GM15510 (cell line): ENCODE data around the gene TRAK2.

Source experiments
- POLR2A ChIP-seq: IDR thresholded peaks from 3 replicates; pipeline ENCODE4 v1.6.1; 2011; ENCODE audit warnings: borderline replicate concordance; ENCODE audit not compliant: insufficient read length; ENCODE audit errors: extremely low read depth

Gene TRAK2

DNA sequence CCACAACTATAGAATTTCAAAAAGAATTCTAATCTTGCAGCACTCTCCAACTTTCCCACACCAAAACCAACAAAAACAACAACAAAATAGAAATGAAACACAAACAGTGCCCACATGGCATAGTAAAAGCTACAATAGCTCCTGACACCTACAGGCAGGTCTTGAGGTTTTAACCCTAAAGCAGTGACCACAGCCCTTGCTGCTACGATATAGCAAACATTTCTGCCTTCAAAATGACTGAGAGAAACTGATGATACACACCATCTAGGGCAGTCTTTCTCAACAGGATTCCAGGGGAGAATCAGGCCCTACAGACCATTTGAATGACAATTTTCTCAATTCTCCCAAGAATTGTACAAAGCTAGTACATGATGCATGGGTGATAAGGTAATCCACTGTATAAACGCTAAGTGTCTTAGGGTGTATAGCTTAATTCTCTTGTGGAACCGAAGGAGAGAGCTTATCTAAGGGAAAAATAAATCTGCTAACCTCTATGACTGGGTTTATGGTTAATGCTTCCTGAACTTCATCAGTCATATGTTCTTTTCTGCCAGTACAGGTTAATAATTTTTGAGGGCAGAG, 46.5 kb downstream of the TRAK2 start:
- TF ChIP-seq POLR2A, result no peak

DNA sequence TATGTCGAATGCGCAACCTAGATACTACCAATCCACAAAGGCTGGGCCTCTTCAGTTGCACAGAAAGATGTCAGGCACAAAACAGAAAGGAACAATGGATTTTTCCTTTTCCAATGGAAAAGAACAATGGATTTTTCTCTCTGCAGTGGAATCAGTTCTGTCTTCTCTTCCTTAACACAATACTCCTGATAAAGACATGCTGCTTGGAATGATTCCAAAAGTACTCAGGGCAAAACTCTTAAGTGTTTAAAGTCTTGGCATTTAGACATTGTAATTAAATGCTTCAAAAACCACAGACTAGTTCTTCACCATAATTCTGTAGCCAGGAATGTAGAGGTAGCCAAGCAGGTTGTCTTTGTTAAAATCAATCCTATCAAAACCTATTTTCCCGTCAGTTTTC, 47.4 kb downstream of the TRAK2 start:
- TF ChIP-seq POLR2A, result no peak

DNA sequence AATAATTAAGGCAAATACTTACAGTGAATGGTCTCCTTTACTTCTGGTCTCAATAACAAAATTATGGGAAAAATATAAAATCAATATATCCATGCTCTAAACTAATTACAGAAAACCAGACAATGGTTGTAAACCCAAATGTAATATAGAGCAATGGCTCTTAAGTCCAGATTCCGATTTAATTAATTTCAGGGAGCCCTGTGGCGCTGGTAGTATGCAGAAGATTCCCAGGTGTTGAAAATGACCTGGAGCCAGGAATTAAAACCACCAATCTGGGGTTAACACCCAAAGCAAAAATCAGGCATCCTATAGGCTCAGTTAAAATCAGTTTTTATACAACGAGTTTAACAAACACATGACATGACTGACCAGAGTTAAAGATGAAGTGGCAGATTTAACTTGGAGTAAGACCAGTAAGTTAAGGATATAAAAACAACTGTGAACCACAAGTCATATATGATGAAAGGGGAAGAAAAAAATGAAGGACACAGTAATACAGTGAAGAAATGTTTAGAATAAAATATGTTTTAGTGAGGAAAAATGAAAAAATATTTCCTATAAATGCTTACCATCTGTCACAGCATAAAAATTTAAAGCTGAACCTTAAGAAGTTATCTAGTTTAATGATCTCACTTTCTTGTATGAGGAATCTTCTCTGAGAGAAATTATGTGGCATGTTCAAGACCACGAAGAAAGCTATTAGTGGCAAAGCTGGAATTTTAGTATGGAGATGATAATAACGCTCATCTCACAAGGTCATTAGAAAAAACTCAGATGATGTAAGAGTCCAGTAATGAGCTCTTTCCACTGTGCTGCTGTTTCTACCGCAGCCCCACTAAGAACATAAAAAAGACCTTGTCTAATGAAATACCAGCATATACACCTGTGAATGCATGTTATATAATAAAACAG, 48.4 kb downstream of the TRAK2 start:
- no peak for TF ChIP-seq POLR2A

- no peak for TF ChIP-seq POLR2A
Observed at GRCh38 chr2:201401815-201402214, 49.4 kb downstream of the TRAK2 start.

- no peak for TF ChIP-seq POLR2A
Observed at GRCh38 chr2:201396595-201396994, 54.7 kb downstream of the TRAK2 start.

GRCh38 chr2:201383136-201383535, 68.1 kb downstream of the TRAK2 start:
- no peak for TF ChIP-seq POLR2A

DNA sequence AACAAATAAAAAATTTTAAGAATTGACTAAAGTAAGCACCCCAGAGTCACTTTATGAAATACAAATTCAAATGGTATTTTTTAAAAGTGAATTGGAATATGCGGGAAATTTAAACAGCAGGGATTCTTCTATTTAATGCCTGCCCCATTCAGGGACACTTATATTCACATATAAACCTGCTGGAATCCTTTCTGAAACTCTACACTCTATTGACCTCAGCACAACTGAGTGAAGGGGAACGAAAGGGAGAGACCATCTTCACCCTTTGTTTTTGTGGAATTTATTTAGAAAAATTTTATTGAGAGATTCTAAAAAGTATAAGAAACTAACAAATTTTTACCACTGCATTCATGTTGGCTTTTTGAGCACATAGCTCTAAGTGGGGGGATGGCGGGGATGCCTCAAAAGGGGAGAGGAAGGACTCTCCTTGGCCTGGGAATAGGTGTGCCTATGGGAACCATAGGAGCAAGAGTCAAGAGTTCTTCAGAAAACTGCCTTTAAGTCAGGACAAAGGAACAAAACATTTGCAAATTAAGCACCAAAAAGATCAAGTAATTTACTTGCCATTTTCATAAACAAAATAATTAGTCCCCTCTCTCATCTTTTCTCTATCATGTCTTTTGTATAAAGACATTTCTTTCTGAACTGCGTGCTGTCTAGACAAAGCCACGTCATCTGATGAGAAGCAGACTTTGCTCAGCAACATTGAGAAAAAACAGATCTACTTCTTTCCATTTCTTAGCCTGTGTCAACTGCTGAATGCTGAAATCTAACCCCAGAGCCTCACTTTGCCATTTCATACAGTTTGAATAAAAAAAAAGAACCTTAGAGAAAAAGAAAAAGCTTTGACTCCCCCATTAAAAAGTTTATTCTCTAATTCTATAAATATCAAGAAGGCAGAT, 72.5 kb downstream of the TRAK2 start:
- TF ChIP-seq POLR2A, result no peak

GRCh38 chr2:201377218-201377617, 74.0 kb downstream of the TRAK2 start:
- no peak for TF ChIP-seq POLR2A

DNA sequence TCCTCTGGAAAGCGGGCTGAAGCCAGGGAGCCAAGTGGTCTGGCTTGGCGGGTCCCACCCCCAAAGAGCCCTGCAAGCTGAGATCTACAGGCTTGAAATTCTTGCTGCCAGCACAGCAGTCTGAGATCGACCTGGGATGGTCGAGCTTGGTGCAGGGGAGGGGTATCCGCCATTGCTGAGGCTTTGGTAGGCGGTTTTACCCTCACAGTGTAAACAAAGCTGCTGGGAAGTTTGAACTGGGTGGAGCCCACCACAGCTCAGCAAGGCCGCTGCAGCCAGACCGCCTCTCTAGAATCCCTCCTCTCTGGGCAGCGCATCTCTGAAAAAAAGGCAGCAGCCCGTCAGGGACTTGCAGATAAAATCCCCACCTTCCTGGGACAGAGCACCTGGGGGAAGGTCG, 81.5 kb downstream of the TRAK2 start:
- no peak for TF ChIP-seq POLR2A

DNA sequence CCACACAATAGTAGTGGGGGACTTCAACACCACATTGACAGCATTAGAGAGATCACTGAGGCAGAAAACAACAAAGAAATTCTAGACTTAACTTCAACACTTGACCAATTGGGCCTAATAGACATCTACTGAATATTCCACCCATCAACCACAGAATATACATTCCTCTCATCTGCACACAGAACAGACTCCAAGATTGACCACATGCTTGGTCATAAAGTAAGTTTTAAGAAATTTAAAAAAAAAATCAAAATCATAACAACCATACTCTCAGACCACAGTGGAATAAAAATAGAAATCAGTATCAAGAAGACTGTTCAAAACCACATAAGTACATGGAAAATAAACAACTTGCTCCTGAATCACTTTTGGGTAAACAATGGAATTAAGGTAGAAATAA, 85.1 kb downstream of the TRAK2 start:
- no peak for TF ChIP-seq POLR2A

- no peak for TF ChIP-seq POLR2A
Observed at GRCh38 chr2:201363857-201364560, 87.2 kb downstream of the TRAK2 start.

DNA sequence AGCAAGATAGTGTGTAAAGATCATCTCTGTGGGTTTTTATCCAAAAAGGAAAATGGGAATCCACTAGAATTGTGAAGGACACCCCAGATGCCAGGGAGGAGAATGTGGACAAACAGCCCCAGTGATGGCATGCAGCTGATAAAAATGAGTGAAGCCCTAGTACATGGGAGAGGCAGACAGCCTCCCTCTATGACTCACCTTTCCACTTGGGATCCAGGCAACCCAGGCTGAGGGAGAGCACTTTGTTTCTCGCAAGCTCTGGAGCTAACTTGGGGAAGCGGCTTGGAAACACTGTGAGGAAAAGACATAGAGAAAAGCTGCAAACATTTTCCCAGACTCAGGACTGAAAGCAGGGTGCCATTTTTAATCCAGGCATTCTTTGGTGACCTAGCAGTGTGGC, 88.9 kb downstream of the TRAK2 start:
- TF ChIP-seq POLR2A, result no peak

DNA sequence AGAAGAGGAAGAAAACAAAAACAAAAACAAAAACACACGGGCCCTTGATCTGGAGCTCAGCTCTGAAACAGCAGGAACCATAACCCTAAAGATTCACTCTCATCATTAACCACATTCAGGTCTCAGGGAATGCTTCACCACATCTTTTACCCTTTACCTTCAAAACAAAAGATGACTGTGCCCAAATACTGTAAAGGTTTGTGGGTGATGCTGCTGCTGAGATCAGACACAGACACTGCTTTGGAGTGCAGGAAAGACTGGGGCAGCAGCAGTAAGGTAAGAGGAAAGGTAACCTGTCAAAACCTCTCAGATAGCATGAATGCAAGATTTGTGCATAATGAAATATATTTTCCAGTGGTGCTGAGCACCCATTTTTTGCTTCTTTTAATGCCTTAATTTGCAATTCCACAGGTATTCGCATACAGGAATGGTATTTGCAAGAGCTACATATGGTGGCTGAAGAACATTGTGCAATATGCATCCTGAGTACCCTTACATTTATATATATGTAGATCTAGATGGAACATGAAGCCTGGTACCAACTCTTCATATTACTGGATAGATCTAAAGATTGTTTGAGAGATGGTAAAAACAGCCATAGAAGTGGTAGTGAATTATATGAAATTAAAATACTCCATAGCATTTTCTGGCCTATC, 90.1 kb downstream of the TRAK2 start:
- no peak for TF ChIP-seq POLR2A

GRCh38 chr2:201360256-201360655, 91.0 kb downstream of the TRAK2 start:
- no peak for TF ChIP-seq POLR2A
